NCI-H510A treated with DMSO at 0.1 percent for 48 hours (cell line): ENCODE measurements around the gene TEX48.

Experiments used
- DNase-seq: peaks from one replicate; lab custom pipeline; 2025; lab: John Stamatoyannopoulos, UW

The TEX48 gene, protein sequence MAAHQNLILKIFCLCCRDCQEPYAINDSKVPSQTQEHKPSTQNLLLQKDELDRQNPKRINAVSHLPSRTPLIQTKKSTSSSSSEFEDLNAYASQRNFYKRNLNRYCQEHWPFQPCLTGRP

GRCh38 chr9:114681594-114682332 is at the start of gene TEX48:
Gene TEX48, minus strand, starts transcription at chr9:114682192. Its CDS starts 10,469 bp downstream, at chr9:114671723.
- peak; percentile 74 for DNase-seq

GRCh38 chr9:114731701-114732100 is 49.7 kb upstream of the TEX48 start:
- DNase-seq, result no peak

DNA sequence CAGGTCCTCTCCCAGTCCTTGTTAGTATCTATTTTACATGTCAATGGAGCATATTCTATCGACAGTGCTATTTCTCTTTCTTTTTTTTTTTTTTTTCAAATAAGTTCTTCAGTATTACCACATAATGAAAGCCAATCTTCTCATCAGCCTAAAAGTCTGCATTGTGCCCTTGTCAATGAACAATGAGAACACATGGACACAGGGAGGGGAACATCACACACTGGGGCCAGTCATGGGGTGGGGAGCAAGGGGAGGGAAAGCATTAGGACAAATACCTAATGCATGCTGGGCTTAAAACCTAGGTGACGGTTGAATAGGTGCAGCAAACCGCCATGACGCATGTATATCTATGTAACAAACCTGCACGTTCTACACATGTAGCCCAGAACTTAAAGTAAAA is 47.7 kb upstream of the TEX48 start:
- no peak for DNase-seq

GRCh38 chr9:114725930-114726329 is 43.9 kb upstream of the TEX48 start:
- DNase-seq, result no peak

DNA sequence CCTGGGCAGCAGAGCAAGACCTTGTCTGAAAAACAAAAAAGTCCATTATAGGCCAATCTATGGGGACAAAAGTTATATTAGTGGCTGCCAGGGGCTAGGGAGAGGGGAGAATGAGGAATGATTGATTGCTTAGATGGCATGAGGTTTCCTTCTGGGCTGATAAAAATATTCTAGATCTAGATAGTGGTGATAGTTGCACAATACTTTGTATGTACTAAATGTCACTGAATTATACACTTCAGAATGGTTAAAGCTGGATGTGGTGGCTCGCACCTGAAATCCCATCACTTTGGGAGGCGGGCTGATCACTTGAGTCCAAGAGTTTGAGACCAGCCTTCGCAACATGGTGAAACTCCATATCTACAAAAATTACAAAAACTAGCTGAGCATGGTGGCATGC is 42.8 kb upstream of the TEX48 start:
- DNase-seq, result no peak

- no peak for DNase-seq
These were observed 41.9 kb upstream of the TEX48 start for GRCh38 chr9:114723931-114724330.

- DNase-seq, result peak; percentile 8
These were observed 41.1 kb upstream of the TEX48 start for GRCh38 chr9:114722937-114723620.

- DNase-seq, result no peak
These were observed 40.2 kb upstream of the TEX48 start for GRCh38 chr9:114722081-114722621.

DNA sequence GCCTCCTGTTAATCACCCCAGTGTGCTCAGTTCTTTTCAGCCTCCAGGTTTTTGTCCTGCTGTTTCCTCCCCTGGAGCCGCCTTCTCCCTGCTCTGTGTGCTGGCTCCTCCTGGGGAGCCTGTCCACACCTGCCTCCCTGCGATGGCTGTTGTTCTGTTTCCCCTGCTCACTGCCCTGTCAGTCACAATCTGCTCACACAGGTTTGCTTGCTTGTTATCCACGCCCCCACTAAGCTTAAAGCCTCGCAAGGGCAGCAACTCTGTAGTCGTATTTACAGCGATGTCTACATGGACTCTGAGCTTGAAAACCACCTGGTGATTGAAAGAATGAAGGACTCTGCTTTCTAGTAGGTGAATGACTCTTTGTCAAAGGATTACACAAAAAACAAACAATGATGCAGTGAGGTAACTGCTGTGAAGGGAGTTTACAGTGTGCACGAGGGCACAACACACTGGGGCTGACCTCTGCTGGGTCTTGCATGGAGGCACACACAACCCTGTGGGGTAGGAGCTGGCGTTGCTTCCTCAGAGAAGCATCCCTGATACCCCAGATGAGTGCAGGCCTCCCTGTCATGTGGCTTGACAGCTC is 39.6 kb upstream of the TEX48 start:
- DNase-seq, result peak; percentile 89

GRCh38 chr9:114720086-114720676 is 38.2 kb upstream of the TEX48 start:
- no peak for DNase-seq

DNA sequence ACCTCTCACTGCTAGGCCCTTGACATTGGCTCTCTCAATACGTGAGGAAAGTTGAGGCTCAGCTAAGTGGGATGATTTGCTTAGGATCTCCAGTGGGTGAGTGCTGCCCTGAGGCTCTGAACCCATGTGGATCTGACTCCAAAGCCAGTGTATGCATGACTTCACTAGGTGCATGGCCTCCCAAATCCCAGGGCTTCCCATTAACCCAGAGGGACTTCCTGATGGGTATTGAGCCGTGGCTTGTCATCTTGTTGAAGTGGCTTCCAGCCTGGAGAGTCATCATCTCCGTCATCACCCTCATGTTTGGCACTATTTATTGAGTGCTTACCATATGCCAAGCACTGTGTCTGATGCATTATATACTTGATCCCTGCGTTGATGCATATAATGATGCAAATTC is 37.3 kb upstream of the TEX48 start:
- peak; percentile 53 for DNase-seq

GRCh38 chr9:114718801-114719221 is 36.8 kb upstream of the TEX48 start:
- DNase-seq, result no peak

- no peak for DNase-seq
These were observed 36.0 kb upstream of the TEX48 start for GRCh38 chr9:114717908-114718486.

GRCh38 chr9:114709636-114710035 is 27.6 kb upstream of the TEX48 start:
- peak; percentile 38 for DNase-seq

- no peak for DNase-seq
These were observed 24.7 kb upstream of the TEX48 start for GRCh38 chr9:114706711-114707110.

DNA sequence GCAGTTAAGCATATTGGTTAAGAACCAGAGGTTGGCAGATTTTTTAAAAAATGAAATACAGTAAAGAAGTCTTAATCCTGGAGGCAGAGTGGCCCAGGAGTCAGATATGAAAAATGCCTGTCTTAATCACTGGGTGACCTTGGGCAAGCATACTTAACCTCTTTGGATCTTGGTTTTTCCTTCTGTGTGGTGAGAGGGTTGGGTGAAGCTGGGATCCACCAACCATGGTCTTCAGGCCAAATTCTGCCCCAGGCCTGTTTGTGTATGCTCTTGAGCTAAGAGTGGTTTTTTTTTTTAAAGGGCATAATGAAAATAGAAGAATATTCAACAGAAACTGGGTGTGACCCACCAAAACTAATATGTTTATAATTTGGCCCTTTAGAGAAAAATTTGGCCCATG is 20.0 kb upstream of the TEX48 start:
- DNase-seq, result no peak

DNA sequence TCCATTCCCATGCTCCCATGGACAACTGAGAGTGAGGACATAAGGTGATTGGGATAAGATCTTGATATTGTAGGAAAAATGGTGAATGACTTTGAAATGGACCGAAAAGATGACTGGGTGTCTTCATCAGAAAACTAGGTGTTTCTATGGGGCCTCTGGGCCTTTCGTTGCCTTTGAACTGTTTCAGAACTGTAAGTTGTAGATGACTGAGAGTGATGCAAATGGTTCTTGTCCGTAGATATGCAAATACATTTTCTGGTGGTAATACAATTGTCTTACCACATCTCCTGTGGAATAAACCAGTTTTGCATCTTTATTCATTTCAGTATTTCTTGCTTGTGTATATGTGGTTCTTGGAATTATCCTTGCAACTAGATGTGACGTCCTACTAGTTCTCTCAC is 16.0 kb upstream of the TEX48 start:
- DNase-seq, result no peak

- no peak for DNase-seq
These were observed 15.0 kb upstream of the TEX48 start for GRCh38 chr9:114696814-114697544.

- no peak for DNase-seq
These were observed 14.0 kb upstream of the TEX48 start for GRCh38 chr9:114695948-114696347.

GRCh38 chr9:114694719-114695269 is 12.8 kb upstream of the TEX48 start:
- DNase-seq, result no peak

GRCh38 chr9:114694146-114694545 is 12.2 kb upstream of the TEX48 start:
- no peak for DNase-seq
